Measurements from ENCODE around the gene SHC2.

The SHC2 gene

DNA sequence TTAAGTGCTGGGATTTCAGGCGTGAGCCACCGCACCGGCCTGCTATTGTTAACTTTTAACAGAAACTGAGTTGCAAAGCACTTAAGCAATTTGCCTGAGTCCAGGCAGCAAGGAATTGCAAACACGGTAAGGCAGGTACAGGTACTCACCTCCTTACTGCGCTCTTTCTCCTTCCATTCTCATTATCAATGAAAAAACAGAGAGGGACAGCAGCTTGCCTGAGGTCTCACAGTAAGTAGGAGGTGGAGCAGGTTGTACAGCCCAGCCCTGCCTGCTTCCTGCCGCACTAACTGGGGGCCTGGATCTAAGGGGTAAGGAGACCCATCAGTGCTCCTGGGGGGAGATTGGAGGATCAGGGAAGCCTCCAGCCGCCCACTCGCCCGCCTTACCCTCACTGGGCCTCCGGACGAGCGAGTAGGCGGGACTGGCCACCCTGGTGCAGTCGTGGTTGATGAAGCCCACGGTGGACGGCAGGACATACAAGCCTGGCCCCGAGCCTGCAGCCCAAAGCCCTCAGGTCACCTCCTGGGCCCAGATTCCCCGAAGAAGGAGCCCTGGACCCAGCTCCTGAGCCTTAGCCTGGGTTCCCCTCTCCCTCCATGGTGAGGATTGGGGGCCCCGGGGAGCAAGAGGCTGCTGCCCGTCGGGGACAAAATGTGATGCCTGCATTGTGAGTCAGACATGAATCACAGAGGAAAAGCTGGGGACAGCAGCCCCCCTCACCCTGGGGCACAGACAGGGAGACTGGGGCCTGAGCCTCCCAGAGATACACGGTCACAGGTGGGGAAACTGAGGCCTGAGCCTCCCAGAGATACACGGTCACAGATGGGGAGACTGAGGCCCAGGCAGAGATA lies 11.4 kb upstream of the SHC2 start:
- no peak for DNase-seq (ENCODE audit: low read depth in 2 of 2)

DNA sequence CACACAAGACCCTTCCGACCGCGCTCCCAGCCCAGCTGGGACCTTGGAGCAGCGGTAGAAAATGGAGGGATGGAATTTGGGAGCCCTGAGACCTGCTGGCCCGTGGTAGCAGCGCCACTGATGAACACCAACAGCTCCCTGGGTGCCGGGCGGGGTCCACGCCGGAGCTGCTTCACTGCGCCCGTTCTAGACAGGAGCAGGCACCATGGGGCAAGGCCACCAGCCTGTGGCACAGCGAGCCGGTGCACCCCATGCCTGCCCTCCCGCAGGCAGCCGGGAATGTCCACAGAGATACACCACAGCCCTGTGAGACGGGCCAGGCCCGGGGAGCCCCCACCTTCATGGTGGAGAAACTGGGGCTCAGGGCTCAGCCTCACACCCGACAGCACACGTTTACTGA lies 9.9 kb upstream of the SHC2 start:
- DNase-seq (ENCODE audit: low read depth in 2 of 2), result no peak

DNA sequence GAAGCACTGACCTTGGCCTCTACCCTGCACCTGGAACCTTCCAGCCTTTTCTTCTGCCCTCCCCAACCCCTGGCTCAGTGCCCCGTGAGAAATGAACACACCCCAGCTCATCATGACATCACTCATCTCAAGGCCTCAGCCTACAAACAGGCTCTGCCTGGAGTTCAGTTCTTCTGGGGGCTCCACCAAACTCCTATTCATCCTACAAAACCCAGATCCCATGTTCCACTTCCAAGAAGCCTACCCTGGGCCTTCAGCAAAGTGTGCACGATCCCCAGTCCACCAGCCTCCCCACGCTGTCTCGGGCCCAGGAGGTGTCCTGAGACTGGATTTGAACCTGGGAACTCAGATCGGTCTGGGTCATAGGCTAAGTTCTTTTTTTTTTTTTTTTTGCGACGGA lies 9.0 kb upstream of the SHC2 start:
- no peak for DNase-seq (ENCODE audit: low read depth in 2 of 2)

DNA sequence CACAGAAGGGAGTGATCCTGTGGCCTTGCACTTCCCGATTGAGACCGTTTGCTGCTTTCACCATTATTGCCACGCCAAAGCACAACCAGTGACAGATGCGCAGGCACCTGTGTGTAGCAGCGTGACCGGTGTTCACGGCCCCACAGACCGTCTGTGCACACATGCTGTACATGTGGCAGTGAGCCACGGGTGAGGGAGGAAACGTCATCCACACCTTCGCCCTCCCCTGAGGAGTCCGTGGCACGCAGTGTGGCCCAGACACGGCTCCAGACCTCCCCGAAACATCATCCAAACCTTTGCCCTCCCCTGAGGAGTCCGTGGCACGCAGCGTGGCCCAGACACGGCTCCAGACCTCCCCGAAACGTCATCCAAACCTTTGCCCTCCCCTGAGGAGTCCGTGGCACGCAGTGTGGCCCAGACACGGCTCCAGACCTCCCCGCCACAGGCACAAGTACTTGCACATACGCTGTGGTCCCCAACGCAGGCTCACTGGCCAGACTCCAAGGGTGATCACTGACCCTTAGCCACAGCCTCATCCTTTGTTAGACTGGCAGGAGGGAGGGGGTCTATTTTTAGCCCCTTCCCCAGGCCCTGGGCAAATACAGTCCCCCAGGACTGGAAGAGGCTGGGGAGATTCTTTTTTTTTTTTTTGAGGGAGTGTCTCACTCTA lies 7.9 kb upstream of the SHC2 start:
- DNase-seq (ENCODE audit: low read depth in 2 of 2), result no peak

DNA sequence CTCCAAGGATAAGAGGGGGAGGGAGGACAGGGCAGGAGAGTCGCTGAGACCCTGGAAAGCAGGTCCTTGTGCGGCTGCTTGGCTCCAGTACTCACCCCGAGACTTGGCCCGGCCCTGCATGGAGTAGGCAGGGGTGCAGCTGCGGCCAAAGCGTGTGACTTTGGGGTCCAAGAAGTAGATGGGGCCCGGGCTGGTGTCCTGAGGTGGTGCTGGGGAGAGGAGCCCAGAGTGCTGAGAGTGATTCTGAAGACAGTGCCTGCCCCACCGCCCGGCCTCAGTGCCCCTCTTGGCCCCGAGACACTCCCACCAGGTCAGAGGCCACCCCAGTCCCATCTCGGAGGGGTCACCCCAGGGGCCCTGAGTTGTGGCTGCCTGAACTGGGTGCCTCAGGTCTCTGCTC lies 6.7 kb upstream of the SHC2 start:
- no peak for DNase-seq (ENCODE audit: low read depth in 2 of 2)

DNA sequence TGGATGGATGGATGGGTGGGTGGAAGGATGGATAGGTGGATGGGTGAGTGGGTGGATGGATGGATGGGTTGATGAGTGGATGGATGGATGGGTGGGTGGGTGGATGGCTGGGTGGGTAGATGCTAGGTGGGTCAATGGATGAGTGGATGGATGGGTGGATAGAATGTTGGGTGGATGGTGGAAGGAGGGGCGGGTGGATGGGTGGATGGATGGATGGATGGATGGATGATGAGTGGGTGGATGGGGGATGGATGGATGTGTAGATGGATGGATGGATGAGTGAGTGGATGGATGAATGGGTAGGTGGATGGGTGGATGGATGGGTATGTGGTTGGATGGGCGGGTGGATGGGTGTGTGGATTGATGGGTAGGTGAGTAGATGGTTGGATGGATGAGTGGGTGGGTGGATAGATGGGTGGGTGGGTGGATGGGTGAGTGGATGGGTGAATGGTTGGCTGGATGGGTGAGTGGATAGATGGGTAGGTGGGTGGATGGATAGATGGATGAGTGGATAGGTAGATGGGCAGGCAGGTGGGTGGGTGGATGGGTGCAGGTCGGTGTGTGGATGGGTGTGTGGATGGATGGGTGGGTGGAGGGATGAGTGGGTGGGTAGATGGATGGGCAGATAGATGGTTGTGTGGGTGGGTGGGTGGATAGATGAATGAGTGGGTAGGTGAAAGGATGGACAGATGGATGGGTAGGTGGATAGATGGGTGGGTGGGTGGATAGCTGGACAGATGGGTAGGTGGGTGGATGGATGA lies 4.4 kb upstream of the SHC2 start:
- DNase-seq (ENCODE audit: low read depth in 2 of 2), result no peak

DNA sequence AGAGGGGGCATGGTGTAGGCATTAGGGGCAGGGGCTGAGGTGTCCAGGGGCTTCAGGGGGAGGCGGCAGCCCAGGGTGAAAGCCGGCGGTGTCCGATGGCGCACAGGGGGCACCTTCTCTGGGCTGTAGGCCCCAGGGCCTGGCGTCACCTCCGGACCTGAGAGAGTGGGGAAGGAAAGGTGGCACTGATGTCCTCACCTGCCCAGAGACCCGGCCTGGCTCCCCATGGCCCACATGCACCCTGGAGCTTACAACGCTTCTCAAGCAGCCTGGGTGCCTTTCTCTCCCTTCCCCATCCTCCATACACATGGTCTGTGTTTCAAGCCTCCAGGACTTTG lies 3.3 kb upstream of the SHC2 start:
- DNase-seq (ENCODE audit: low read depth in 2 of 2), result no peak

DNA sequence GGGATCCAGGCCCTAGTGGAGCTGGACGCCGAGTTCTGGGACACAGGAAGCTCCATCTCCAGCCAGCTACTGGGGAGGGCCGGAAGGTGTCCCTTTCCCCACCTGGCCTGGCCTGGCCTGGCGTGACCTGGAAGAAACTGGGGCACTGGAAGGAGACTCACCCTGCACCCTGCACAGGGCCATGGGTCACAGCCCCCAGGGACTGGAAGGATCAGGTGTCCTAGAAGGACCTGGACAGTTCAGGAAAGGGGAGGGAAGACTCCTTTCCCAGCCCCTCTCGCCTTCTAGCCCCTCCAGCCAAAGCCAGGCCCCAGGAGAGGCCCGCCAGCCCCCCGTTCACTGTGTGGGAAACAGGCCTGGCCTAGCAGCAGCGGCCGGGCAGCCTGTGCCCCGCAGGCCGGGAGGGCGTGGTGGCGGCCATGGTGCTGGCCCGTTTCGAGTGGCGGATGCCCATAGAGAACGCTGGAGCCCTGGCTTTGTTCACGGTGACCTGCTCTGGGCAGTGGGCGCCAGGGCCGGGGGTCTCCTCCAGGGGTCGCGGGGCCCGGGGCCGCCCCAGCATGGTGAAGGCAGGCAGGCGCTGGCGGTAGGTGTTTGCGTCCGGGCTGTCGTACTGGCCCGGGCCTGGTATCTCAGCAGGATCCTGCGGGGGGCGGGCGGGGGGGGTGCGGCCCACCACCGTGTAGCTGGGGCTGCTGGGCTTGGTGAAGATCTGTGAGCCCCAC lies 2.8 kb upstream of the SHC2 start:
- DNase-seq (ENCODE audit: low read depth in 2 of 2), result no peak

DNA sequence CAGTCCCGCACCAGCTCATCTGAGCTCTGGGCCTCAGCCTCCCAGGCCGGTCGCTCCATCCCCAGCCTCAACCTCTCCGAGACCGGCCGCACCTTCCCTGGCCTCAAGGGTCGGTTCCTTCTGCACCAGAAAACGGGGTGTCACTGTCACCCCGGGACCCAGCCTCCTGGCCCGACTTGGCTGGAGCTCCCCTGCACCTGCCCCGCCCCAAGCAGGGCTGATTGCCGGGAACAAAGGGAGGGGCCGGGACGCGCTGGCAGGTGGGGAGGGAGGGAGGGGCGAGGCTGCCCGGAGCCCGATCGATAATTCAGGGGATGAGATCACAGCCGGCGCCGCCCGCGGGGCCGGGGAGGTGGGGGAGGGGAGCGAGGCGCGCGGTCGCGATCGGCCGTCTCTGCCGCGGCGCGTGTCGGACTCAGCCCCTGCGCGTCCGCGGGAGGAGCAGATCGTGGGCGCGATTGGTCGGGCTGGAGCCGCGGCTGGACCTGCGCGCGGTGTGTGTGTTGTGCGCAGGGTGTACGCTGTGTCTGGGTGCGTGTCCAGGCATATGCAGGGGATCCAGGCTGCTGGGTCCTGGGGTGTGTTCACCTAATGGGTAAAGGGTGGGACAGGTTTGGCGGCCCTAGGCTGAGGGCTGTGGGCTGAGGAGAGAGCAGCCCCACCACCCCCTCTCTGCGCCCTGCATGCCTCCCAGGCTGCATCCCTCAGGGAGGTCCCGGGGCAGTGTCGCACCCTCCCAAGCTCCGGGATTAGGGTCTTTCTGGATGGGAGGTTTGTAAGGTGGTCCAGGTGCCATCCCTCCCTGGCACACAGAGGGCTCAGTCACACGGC lies 1.1 kb upstream of the SHC2 start:
- DNase-seq (ENCODE audit: low read depth in 2 of 2), result no peak

DNA sequence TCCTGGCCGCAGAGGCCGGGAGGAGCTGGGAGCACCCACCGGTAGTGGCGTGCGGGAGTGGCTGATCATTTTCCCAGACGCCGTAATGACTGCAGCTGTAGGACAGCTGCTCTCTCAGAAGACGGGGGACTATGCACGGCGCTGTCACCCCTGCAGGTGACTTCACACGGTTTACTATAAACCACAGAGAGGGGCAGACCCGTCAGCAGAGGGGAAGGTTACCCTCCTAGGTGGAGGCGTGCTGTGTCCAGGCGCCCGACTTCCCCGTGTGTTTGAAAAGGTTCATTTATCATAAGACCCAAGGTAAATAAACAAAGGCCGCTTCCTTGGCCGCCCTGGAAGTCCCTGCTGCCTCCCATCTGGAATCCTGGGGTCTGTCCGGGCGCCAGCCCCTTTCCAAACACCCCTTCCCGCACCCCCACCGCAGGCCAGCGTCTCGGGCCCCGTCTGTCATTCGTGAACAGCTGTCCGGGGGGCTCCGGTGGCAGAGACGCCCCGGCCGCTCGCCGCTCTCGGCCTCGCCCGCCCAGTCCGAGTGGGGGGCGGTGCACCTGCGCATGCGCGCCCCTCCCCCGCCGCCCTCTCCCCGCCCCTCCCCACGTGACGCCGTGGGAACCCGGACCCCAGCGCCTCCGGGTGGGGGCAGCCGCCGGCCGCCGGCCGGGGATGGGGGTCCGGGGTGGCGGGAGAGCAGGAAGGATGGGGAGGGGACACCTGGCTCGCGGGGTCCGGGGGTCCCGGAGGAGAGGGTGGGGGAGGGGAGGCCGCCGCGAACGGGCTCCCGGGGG lies 915 bp downstream of the SHC2 start:
- peak in 1 of 2 donors; percentile 26 for DNase-seq (ENCODE audit: low read depth in 2 of 2)

DNA sequence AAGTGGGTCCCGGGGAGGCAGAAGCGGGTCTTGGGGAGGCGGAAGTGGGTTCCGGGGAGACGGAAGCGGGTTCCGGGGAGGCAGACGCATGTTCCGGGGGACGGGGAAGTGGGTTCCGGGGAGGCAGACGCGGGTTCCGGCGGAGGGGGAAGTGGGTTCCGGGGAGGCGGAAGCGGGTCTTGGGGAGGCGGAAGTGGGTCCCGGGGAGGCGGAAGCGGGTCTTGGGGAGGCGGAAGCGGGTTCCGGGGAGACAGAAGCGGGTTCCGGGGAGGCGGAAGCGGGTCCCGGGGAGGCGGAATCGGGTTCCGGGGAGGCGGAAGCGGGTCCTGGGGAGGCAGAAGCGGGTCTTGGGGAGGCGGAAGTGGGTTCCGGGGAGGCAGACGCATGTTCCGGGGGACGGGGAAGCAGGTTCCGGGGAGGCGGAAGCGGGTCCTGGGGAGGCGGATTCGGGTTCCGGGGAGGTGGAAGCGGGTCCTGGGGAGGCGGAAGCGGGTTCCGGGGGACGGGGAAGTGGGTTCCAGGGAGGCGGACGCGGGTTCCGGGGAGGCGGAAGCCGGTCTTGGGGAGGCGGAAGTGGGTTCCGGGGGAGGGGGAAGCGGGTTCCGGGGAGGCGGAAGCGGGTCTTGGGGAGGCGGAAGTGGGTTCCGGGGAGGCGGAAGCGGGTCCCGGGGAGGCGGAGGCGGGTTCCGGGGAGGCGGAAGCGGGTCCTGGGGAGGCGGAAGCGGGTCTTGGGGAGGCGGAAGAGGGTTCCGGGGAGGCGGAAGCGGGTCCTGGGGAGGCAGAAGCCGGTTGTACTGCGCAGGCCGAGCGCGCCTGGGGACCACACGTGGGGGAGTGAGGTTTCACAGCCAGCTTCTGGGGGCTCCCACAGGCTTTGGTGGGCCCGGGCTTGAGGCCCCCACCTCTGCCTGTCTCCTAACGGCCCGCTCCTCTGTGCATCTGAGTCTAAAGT lies 2.5 kb downstream of the SHC2 start:
- no peak for DNase-seq (ENCODE audit: low read depth in 2 of 2)

DNA sequence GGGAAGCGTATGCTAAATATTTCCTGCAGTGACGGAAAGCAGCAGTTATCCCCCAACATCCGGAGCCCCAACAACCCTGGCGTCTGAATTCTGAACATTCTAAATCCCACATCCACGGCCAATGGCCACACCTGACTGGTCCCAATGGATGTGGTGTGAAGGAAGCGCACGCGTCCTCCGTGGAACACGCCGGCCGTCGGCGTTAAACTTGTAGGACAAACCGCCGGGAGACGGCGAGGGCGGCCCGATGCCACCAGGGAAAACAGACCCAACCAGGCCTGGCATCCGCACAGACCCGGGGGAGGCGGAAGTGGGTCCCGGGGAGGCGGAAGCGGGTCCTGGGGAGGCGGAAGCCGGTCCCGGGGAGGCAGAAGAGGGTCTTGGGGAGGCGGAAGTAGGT lies 3.2 kb downstream of the SHC2 start:
- DNase-seq (ENCODE audit: low read depth in 2 of 2), result no peak

DNA sequence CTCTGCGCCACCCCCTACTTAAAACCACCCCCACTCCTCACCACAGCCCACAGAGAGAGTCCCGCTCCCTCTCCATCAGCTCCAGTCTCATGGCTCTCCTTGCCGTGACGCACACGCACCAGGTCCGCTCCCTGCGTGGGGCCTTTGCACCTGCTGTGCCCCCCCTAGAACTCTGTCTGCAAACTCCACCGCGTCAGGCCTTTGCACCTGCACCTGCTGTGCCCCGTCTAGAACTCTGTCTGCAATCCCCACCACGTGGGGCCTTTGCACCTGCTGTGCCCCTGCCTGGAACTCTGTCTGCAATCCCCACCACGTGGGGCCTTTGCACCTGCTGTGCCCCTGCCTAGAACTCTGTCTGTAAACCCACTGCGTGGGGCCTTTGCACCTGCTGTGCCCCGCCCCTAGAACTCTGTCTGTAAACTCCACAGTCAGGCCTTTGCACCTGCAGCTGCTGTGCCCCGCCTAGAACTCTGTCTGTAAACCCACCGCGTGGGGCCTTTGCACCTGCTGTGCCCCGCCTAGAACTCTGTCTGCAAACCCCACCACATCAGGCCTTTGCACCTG lies 4.2 kb downstream of the SHC2 start:
- no peak for DNase-seq (ENCODE audit: low read depth in 2 of 2)

DNA sequence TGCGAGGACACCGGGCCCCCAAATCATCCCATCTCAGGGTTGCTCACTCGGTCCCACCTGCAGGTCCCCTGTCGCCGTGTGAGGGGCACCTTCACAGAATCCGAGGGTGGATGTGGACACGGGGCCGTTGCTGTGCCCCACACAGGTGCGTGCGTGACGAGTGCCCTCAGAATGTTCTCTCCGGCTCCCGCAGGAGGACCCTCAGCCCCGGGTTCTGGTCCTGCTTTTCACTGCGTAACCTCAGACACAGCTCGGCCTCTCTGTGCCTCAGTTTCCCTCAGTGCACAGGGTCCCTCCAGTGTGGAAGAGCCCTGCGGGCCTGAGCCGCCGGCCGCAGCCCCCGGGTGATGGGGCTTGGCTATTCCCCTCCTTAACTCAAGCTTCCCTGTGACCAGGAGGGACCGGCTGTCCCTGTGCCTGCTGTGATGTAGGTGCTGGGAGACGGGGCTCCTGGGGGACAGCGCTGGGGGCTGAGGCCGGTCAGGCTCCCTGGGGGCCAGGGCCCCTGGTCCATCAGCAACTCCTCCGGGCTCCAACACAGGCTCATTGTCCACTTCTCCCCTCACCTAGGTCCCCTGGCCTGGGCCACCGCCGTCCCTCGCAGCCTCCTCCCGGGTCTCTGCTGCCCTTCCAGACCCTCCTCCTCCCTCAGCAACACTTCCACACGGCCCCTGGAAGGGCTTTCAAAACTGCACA lies 4.8 kb downstream of the SHC2 start:
- DNase-seq (ENCODE audit: low read depth in 2 of 2), result no peak

DNA sequence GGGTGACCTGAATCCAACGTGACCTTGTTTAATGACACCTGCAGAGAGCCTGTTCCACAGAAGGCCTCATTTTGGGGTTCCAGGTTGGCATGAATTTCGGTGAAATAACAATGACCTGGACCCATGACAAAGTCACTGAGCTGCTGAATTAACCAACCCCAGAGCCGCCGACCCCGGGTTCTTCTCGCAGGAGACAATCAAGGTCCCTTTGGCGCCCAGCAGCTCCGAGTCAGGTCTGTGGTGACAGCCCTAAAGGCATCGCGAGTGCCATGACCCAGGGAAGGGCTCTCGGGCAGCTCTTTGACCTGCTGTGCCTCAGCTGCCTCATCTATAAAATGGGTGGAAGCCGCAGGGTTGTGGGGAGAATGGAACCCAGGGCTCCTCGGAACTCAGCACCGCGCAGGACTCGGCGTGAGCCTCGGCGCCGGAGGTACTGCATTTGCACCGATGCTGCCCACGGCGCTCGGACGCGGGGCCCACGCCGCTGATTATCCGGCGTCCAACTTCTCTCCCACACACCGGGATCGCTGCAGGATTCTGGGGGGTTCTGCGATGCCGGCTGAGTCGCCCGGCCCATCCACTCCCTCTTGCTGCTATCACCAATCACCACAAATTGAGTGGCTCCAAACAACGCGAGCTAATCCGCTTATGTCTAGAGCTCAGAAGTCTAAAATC lies 5.7 kb downstream of the SHC2 start:
- no peak for DNase-seq (ENCODE audit: low read depth in 2 of 2)

DNA sequence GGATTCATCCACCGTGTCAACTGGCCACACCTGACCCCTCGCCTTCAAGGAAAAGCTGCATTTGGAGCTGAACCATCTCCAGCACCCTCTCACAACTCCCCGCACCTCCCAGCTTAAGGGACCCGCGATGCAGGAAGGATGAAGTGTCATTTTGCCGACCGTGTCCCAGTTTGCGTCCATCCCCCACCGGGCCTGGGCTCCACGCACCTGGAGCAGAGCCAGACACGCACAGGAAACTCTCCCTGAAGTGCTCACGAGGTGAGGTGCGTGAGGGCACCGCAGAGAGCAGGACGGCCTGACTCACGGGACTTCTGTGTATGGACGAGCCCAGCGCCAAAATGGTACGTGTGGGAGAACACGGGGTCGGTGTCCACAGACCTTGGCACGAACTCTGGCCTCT lies 7.2 kb downstream of the SHC2 start:
- no peak for DNase-seq (ENCODE audit: low read depth in 2 of 2)

DNA sequence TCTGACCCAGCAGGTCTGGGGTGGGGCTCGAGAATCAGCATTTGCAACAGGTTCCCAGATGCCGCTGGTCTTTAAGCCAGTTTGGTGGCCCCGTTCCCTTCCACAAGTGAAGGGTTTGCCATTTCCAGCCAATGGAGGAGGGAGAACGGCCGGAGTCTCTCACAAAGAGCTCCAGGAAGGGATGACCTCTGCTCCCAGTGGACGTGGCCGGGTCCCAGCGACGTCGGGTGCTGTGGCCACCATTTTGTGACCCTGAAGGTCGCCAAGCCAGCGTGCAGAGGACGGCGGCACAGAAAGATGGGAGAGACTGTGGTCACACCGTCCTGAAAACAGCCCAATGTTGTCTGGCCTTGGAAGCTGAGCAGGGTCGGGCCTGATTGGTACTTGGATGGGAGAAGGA lies 8.0 kb downstream of the SHC2 start:
- DNase-seq (ENCODE audit: low read depth in 2 of 2), result no peak

Measured in stimulated activated CD8-positive, alpha-beta memory T cell treated with anti-CD3 and anti-CD28 coated beads, Interleukin-7, amount 100 ng/mL, for 4 hours (primary cell).